ENCODE measurements around the gene NCBP1.
A peak's percentile ranks its signal among the peaks of the same experiment; 100 is the strongest.

Gene NCBP1

DNA sequence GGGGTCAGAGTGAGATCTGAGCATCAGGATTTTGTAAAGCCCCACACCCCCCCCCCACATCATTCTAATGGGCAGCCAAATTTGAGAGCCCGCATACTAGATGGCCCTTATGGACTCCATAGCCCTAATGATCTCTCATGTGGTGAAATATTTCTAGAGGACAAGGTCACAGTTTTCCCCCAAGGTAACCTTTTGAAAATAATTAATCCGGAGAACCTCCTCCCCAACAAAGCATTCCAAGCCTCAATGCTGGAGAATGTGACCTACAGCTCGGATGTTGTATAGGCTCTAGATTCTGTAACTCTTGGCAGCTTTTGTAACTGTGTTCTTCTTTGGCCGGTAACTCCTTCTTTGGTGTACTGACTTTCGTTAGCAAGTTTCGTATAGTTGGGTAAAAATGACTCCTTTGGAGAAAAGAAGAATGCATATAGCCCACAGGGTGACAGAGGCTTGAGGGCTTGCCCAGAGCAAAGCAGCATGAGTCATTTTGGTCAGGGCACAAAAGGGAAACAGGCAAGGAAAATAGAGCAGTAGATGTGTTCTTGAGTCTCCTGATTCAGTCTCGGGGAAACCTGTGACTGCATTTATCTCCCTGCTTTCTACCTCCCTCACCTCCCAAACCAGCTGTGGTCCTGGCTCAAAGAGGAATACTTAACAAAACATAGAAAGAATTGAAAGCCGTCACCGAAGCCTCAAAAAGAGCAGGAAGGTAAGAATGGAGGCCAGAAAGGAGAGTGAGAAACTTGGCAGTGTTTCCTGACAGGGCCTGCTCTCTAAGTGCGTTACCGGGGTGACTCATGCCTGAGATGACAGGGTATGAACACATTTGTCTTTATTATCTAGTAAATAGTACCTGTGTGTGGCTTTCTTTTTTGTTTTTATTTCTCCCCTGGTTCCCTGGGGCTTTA, 70.1 kb downstream of the NCBP1 start:
- H3K23ac ChIP-seq (ENCODE audit: low read depth, low read length, poor library complexity) = no peak overlapping the region
- H2BK120ac ChIP-seq (ENCODE audit: low read depth, low read length) = no peak overlapping the region
- H3K9me3 ChIP-seq (replicated peaks in 1 of 2; ENCODE audit: control insufficient read depth in 2 of 2, insufficient read depth in 1 of 2, low read depth in 1 of 2, low read length in 2 of 2) = no peaks in the 10 kb centered on the region
- no peak overlapping the region for H3K18ac ChIP-seq (ENCODE audit: low read length)
- H3K4me3 ChIP-seq (ENCODE audit: low read length in 2 of 2) = no peak overlapping the region
- no peak overlapping the region for H3K4ac ChIP-seq (ENCODE audit: low read length)
- no CpG with 5 or more reads among the region's 11 CpGs for WGBS, 2 donors (ENCODE audit: extremely low coverage in 2 of 2, insufficient read length in 2 of 2, insufficient replicate concordance in 1 of 2)
- no peak for DNase-seq (ENCODE audit: low spot score)
- no peak overlapping the region for H2AK5ac ChIP-seq (ENCODE audit: low read depth, low read length)
- no peak overlapping the region for H3K9ac ChIP-seq (ENCODE audit: low read depth, low read length, poor library complexity)
- no peaks in the 10 kb centered on the region for H3K36me3 ChIP-seq (replicated peaks in 1 of 2; ENCODE audit: control insufficient read depth in 2 of 2, insufficient read depth in 2 of 2, low read length in 2 of 2)
- H4K91ac ChIP-seq (ENCODE audit: low read depth, low read length, poor library complexity) = no peak overlapping the region
- H3K27ac ChIP-seq (replicated peaks; ENCODE audit: low read length) = peak overlapping the region; percentile 13
- no peak overlapping the region for H3K4me2 ChIP-seq (ENCODE audit: insufficient read depth, low read length, poor library complexity, severe bottlenecking)
- no peak overlapping the region for H2BK5ac ChIP-seq (ENCODE audit: low read length)
- peaks cover 2% of the 10 kb centered on the region for H3K79me1 ChIP-seq (ENCODE audit: low read depth, low read length)
- H3K27me3 ChIP-seq (ENCODE audit: control insufficient read depth in 3 of 3, insufficient read depth in 3 of 3, low read depth in 1 of 3, low read length in 3 of 3) = peaks cover 0 to 42% (median 0%) of the 10 kb centered on the region in 3 experiments
- H3K14ac ChIP-seq (ENCODE audit: low read length) = no peak overlapping the region
- peak overlapping the region; percentile 72 for H2AFZ ChIP-seq (ENCODE audit: low read length)
- H2BK15ac ChIP-seq (ENCODE audit: low read length) = no peak overlapping the region
- peak overlapping the region; percentile 63 for H2BK12ac ChIP-seq (ENCODE audit: low read length)
- H3K4me1 ChIP-seq (ENCODE audit: control insufficient read depth in 2 of 2, insufficient read depth in 1 of 2, low read depth in 1 of 2, low read length in 2 of 2) = peaks cover 3 to 4% of the 10 kb centered on the region in 2 donors
- no peak overlapping the region for H4K8ac ChIP-seq (ENCODE audit: low read depth, low read length)

DNA sequence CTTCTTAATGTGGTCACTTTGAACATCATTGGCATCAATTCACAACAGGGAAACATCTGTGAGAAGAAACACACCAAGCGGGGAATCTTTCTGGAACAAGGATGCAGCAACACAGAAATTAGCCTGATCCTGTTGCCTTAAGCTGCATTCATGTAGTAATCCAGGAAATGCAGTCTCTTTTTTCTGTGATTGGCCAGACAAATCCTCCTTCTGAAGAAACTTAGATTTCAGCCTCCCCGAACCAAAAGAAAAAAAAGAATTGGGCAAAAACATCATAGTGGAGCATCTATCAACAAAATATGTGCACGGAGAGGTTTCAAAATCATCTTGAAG, 70.7 kb downstream of the NCBP1 start:
- Histone ChIP-seq H3K27me3 (ENCODE audit: control insufficient read depth in 3 of 3, insufficient read depth in 3 of 3, low read depth in 1 of 3, low read length in 3 of 3) (peaks cover 0 to 45% (median 0%) of the 10 kb centered on the region in 3 experiments), H3K4me1 (ENCODE audit: control insufficient read depth in 2 of 2, insufficient read depth in 1 of 2, low read depth in 1 of 2, low read length in 2 of 2) (peaks cover 3 to 4% of the 10 kb centered on the region in 2 donors), H3K9ac (ENCODE audit: low read depth, low read length, poor library complexity) (no peak overlapping the region), H3K4me2 (ENCODE audit: insufficient read depth, low read length, poor library complexity, severe bottlenecking) (no peak overlapping the region), H2AFZ (ENCODE audit: low read length) (peak overlapping the region; percentile 72), H3K14ac (ENCODE audit: low read length) (no peak overlapping the region), H4K91ac (ENCODE audit: low read depth, low read length, poor library complexity) (no peak overlapping the region), H3K4ac (ENCODE audit: low read length) (no peak overlapping the region), H3K79me1 (ENCODE audit: low read depth, low read length) (no peaks in the 10 kb centered on the region), H2BK120ac (ENCODE audit: low read depth, low read length) (no peak overlapping the region), H3K23ac (ENCODE audit: low read depth, low read length, poor library complexity) (no peak overlapping the region), H3K4me3 (ENCODE audit: low read length in 2 of 2) (no peak overlapping the region), H3K18ac (ENCODE audit: low read length) (no peak overlapping the region), H3K9me3 (replicated peaks in 1 of 2; ENCODE audit: control insufficient read depth in 2 of 2, insufficient read depth in 1 of 2, low read depth in 1 of 2, low read length in 2 of 2) (no peaks in the 10 kb centered on the region), H4K8ac (ENCODE audit: low read depth, low read length) (no peak overlapping the region), H2AK5ac (ENCODE audit: low read depth, low read length) (no peak overlapping the region), H3K36me3 (replicated peaks in 1 of 2; ENCODE audit: control insufficient read depth in 2 of 2, insufficient read depth in 2 of 2, low read length in 2 of 2) (no peaks in the 10 kb centered on the region), H2BK15ac (ENCODE audit: low read length) (no peak overlapping the region), H2BK12ac (ENCODE audit: low read length) (no peak overlapping the region), H3K27ac (replicated peaks; ENCODE audit: low read length) (no peak overlapping the region), H2BK5ac (ENCODE audit: low read length) (no peak overlapping the region)
- no peak for DNase-seq (ENCODE audit: low spot score)
- WGBS, 2 donors (ENCODE audit: extremely low coverage in 2 of 2, insufficient read length in 2 of 2, insufficient replicate concordance in 1 of 2) = no CpG with 5 or more reads among the region's 3 CpGs

DNA sequence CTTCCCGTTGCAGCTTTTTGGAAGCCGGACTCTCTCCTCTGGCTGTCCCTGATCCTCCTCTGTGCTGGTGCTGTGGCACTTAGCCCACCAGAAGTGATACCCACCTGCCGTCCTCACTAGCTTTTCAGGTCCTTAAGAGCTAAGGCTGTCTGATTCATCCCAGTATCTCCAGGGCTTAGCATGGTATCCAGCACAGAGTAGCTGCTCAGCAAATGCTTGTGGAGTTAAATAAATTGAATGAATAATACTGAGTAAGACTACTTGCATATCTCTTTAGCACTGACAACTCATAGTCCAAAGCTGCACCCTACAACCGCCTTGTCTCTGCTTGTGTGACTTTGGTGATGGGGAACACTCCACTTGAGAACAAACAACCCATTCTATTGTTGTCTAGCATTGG, 71.2 kb downstream of the NCBP1 start:
- Histone ChIP-seq H4K8ac (ENCODE audit: low read depth, low read length) (no peak overlapping the region), H3K23ac (ENCODE audit: low read depth, low read length, poor library complexity) (no peak overlapping the region), H2AFZ (ENCODE audit: low read length) (no peak overlapping the region), H3K27me3 (ENCODE audit: control insufficient read depth in 3 of 3, insufficient read depth in 3 of 3, low read depth in 1 of 3, low read length in 3 of 3) (peaks cover 0 to 45% (median 0%) of the 10 kb centered on the region in 3 experiments), H3K18ac (ENCODE audit: low read length) (no peak overlapping the region), H3K27ac (replicated peaks; ENCODE audit: low read length) (no peak overlapping the region), H3K14ac (ENCODE audit: low read length) (no peak overlapping the region), H2BK120ac (ENCODE audit: low read depth, low read length) (no peak overlapping the region), H3K9ac (ENCODE audit: low read depth, low read length, poor library complexity) (no peak overlapping the region), H2BK15ac (ENCODE audit: low read length) (no peak overlapping the region), H3K4me1 (ENCODE audit: control insufficient read depth in 2 of 2, insufficient read depth in 1 of 2, low read depth in 1 of 2, low read length in 2 of 2) (peaks cover 3 to 4% of the 10 kb centered on the region in 2 donors), H2AK5ac (ENCODE audit: low read depth, low read length) (no peak overlapping the region), H2BK12ac (ENCODE audit: low read length) (no peak overlapping the region), H3K36me3 (replicated peaks in 1 of 2; ENCODE audit: control insufficient read depth in 2 of 2, insufficient read depth in 2 of 2, low read length in 2 of 2) (no peaks in the 10 kb centered on the region), H3K4me2 (ENCODE audit: insufficient read depth, low read length, poor library complexity, severe bottlenecking) (no peak overlapping the region), H2BK5ac (ENCODE audit: low read length) (no peak overlapping the region), H3K9me3 (replicated peaks in 1 of 2; ENCODE audit: control insufficient read depth in 2 of 2, insufficient read depth in 1 of 2, low read depth in 1 of 2, low read length in 2 of 2) (no peaks in the 10 kb centered on the region), H3K4me3 (ENCODE audit: low read length in 2 of 2) (no peak overlapping the region), H4K91ac (ENCODE audit: low read depth, low read length, poor library complexity) (no peak overlapping the region), H3K79me1 (ENCODE audit: low read depth, low read length) (no peaks in the 10 kb centered on the region), H3K4ac (ENCODE audit: low read length) (no peak overlapping the region)
- no CpG with 5 or more reads among the region's 4 CpGs for WGBS, 2 donors (ENCODE audit: extremely low coverage in 2 of 2, insufficient read length in 2 of 2, insufficient replicate concordance in 1 of 2)
- no peak for DNase-seq (ENCODE audit: low spot score)

DNA sequence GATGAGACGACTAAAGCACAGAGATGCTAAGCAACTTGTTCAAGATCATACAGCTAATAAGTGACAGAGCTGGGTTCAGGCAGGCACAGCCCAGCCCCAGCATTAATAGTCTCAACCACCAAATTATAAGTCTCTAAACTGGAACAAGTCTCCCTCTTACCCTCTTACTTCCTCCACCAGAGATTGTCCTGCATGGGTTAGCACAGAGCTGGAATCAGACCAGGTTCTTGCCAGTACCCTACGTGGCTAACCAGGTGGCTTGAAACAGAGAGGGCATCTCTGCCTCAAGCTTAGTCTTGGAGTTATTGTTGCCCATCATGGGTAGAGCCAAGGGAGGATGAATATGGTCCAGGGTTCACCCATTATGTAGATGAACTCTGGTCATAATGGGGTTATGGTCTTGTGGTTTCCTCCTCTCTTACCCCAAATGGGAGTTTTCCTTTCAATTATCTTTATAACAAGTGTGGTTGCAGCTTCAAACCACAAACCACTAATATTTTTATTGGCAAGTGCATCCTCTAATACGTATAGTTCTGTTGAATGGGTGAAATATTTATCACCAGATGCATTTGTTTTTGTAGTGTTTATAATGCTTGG, 71.8 kb downstream of the NCBP1 start:
- peaks cover 0 to 48% (median 0%) of the 10 kb centered on the region in 3 experiments for H3K27me3 ChIP-seq (ENCODE audit: control insufficient read depth in 3 of 3, insufficient read depth in 3 of 3, low read depth in 1 of 3, low read length in 3 of 3)
- no peak overlapping the region for H3K18ac ChIP-seq (ENCODE audit: low read length)
- H3K23ac ChIP-seq (ENCODE audit: low read depth, low read length, poor library complexity) = no peak overlapping the region
- no peak overlapping the region for H3K4me2 ChIP-seq (ENCODE audit: insufficient read depth, low read length, poor library complexity, severe bottlenecking)
- no peak overlapping the region for H2BK12ac ChIP-seq (ENCODE audit: low read length)
- no peak overlapping the region for H3K4ac ChIP-seq (ENCODE audit: low read length)
- H3K9ac ChIP-seq (ENCODE audit: low read depth, low read length, poor library complexity) = no peak overlapping the region
- no peak overlapping the region for H2BK5ac ChIP-seq (ENCODE audit: low read length)
- H3K36me3 ChIP-seq (replicated peaks in 1 of 2; ENCODE audit: control insufficient read depth in 2 of 2, insufficient read depth in 2 of 2, low read length in 2 of 2) = no peaks in the 10 kb centered on the region
- no peaks in the 10 kb centered on the region for H3K9me3 ChIP-seq (replicated peaks in 1 of 2; ENCODE audit: control insufficient read depth in 2 of 2, insufficient read depth in 1 of 2, low read depth in 1 of 2, low read length in 2 of 2)
- H4K91ac ChIP-seq (ENCODE audit: low read depth, low read length, poor library complexity) = no peak overlapping the region
- no peak overlapping the region for H3K4me3 ChIP-seq (ENCODE audit: low read length in 2 of 2)
- H3K79me1 ChIP-seq (ENCODE audit: low read depth, low read length) = no peaks in the 10 kb centered on the region
- H2AFZ ChIP-seq (ENCODE audit: low read length) = no peak overlapping the region
- no CpG with 5 or more reads among the region's 3 CpGs for WGBS, 2 donors (ENCODE audit: extremely low coverage in 2 of 2, insufficient read length in 2 of 2, insufficient replicate concordance in 1 of 2)
- H3K4me1 ChIP-seq (ENCODE audit: control insufficient read depth in 2 of 2, insufficient read depth in 1 of 2, low read depth in 1 of 2, low read length in 2 of 2) = peaks cover 3 to 4% of the 10 kb centered on the region in 2 donors
- no peak overlapping the region for H3K14ac ChIP-seq (ENCODE audit: low read length)
- no peak overlapping the region for H2AK5ac ChIP-seq (ENCODE audit: low read depth, low read length)
- H2BK120ac ChIP-seq (ENCODE audit: low read depth, low read length) = no peak overlapping the region
- H4K8ac ChIP-seq (ENCODE audit: low read depth, low read length) = no peak overlapping the region
- no peak overlapping the region for H3K27ac ChIP-seq (replicated peaks; ENCODE audit: low read length)
- no peak for DNase-seq (ENCODE audit: low spot score)
- H2BK15ac ChIP-seq (ENCODE audit: low read length) = no peak overlapping the region
